Progenitor cell of endocrine pancreas (in vitro differentiated cells): ENCODE measurements around the gene TESK2. TPM values are rescaled to one million over a fixed set of nuclear protein-coding genes. Genes with fewer than 3 reads are reported as not detected.
A peak's percentile ranks its signal among the peaks of the same experiment; 100 is the strongest.

ENCODE experiments used
- DNase-seq: peaks from one replicate; pipeline ENCODE4 v3.0.0; 2021; ENCODE audit warnings: low spot score; ENCODE audit not compliant: unreplicated experiment
- H3K27ac Mint-ChIP-seq: 2 replicates; pipeline ENCODE4 v1.8.0; 2021; ENCODE audit warnings: mild to moderate bottlenecking, moderate library complexity, mixed read lengths
- H3K27me3 Mint-ChIP-seq: 2 replicates; pipeline ENCODE4 v1.8.0; 2021; ENCODE audit warnings: mixed read lengths
- H3K36me3 Mint-ChIP-seq: 2 replicates; pipeline ENCODE4 v1.8.0; 2022; ENCODE audit warnings: mixed read lengths; ENCODE audit not compliant: insufficient read depth
- H3K4me1 Mint-ChIP-seq: 2 replicates; pipeline ENCODE4 v1.8.0; 2021; ENCODE audit warnings: low read depth, mixed read lengths
- H3K4me3 Mint-ChIP-seq: 2 replicates; pipeline ENCODE4 v1.8.0; 2021; ENCODE audit warnings: low read depth, mild to moderate bottlenecking, moderate library complexity, mixed read lengths
- H3K9me3 Mint-ChIP-seq: 2 replicates; pipeline ENCODE4 v1.8.0; 2021; ENCODE audit warnings: low read depth, mixed read lengths
- CTCF ChIP-seq: fragments of 200-600 bp; sonication (generic); IDR thresholded peaks from one replicate; pipeline ENCODE4 v1.5.0; 2021; ENCODE audit warnings: antibody characterized with exemption, mild to moderate bottlenecking; ENCODE audit not compliant: unreplicated experiment
- total RNA-seq: library from RNA; stranded (reverse); gene quantifications from 2 replicates; pipeline ENCODE4 v1.2.1, GENCODE V29; 2021

TESK2 gene
- total RNA-seq, 1 donor from 2014 or later = 9.5 TPM

GRCh38 chr1:45299981-45300668, 190.8 kb downstream of the TESK2 start:
- Mint-ChIP-seq H3K27ac (no peak overlapping the region), H3K27me3 (no peaks in the 10 kb centered on the region), H3K9me3 (no peaks in the 10 kb centered on the region), H3K36me3 (no peaks in the 10 kb centered on the region), H3K4me3 (no peak overlapping the region), H3K4me1 (peaks cover 12% of the 10 kb centered on the region)
- TF ChIP-seq CTCF = peak; percentile 85
- no peak for DNase-seq

DNA sequence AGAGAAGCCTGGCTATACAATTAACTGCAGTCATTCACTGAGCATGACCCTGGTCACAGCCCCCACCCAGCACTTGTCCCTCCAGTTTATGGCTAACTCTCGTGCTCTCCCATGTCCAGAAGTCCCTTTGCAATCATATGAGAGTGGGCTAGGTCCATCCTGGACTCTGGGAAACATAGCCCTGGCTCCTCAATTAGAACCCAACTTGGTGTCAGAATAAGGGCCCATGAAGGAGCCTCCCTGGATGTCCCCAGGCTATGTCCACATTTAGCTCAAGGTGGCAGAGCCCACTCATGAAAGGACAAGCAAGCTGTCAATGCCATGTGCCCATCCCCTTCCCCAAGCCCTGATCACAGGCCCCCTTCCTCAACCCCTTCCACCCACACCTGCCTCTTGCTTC, 191.7 kb downstream of the TESK2 start:
- H3K27ac Mint-ChIP-seq = no peak overlapping the region
- H3K27me3 Mint-ChIP-seq = no peaks in the 10 kb centered on the region
- H3K9me3 Mint-ChIP-seq = no peaks in the 10 kb centered on the region
- H3K4me3 Mint-ChIP-seq = no peak overlapping the region
- no peaks in the 10 kb centered on the region for H3K36me3 Mint-ChIP-seq
- TF ChIP-seq CTCF = no peak
- DNase-seq = no peak
- H3K4me1 Mint-ChIP-seq = peaks cover 6% of the 10 kb centered on the region

GRCh38 chr1:45297666-45298356, 193.2 kb downstream of the TESK2 start:
- H3K27ac Mint-ChIP-seq = no peak overlapping the region
- no peak for TF ChIP-seq CTCF
- no peak overlapping the region for H3K4me3 Mint-ChIP-seq
- H3K9me3 Mint-ChIP-seq = no peaks in the 10 kb centered on the region
- no peaks in the 10 kb centered on the region for H3K36me3 Mint-ChIP-seq
- peaks cover 3% of the 10 kb centered on the region for H3K4me1 Mint-ChIP-seq
- no peak for DNase-seq
- no peaks in the 10 kb centered on the region for H3K27me3 Mint-ChIP-seq

Other genes with a start within 250 kb of the TESK2 start
- gene HPDL, start 164.3 kb downstream of the TESK2 start, total RNA-seq = 2.4 and 3.6 TPM in 2 replicates
- 11.7 and 12.3 TPM in 2 replicates for gene TOE1, start 151.0 kb downstream of the TESK2 start, total RNA-seq
- 52.3 and 59.3 TPM in 2 replicates for gene MUTYH, start 150.7 kb downstream of the TESK2 start, total RNA-seq
- 2.6 and 2.8 TPM in 2 replicates for gene CCDC163, start 8.9 kb upstream of the TESK2 start, total RNA-seq
- 10.0 and 11.3 TPM in 2 replicates for gene MMACHC, start 9.1 kb upstream of the TESK2 start, total RNA-seq
- 308 and 331 TPM in 2 replicates for gene PRDX1, start 30.7 kb upstream of the TESK2 start, total RNA-seq
- gene AKR1A1, start 59.7 kb upstream of the TESK2 start, total RNA-seq = 213 and 214 TPM in 2 replicates
- gene NASP, start 92.9 kb upstream of the TESK2 start, total RNA-seq = 250 and 258 TPM in 2 replicates
- 5.8 and 6.1 TPM in 2 replicates for gene CCDC17, start 132.9 kb upstream of the TESK2 start, total RNA-seq
- gene GPBP1L1, start 195.4 kb upstream of the TESK2 start, total RNA-seq = 137 and 153 TPM in 2 replicates
- gene TMEM69, start 197.0 kb upstream of the TESK2 start, total RNA-seq = 28.1 and 28.8 TPM in 2 replicates